TTC549 (cell line): ENCODE results near the gene RIN3.
"Not testable (repeated sequence)": the region's sequence is repeated elsewhere in the genome, so short reads cannot be mapped to it uniquely, and the experiment has no call there.

Experiments
- FAIRE-seq: peaks from 2 replicates; lab custom pipeline; 2012; peaks lifted over from hg19 to GRCh38; lab: Jason Lieb, UNC

The RIN3 gene

GRCh38 chr14:92528486-92529100 lies 15.0 kb downstream of the RIN3 start:
- no peak for FAIRE-seq

GRCh38 chr14:92529903-92530302 lies 16.3 kb downstream of the RIN3 start:
- FAIRE-seq = no peak

- FAIRE-seq = no peak
Observed at GRCh38 chr14:92531106-92531873, 17.7 kb downstream of the RIN3 start.

GRCh38 chr14:92532490-92533163 lies 19.0 kb downstream of the RIN3 start:
- FAIRE-seq = no peak

GRCh38 chr14:92534932-92535643 lies 21.5 kb downstream of the RIN3 start:
- FAIRE-seq = no peak

DNA sequence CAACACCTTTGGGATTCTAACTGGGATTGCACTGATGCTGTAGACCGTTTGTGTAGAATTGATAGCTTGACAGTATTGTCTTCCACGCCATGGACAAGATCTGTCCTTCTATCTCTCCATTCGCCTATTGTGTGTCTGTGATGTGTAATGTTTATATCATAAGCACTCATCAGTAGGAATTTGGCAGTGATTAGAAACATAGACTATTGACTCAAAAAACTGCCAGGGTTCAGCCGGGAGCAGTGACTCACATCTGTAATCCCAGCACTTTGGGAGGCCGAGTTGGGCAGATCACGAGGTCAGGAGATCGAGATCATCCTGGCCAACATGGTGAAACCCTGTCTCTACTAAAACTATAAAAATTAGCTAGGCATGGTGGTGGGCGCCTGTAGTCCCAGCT lies 22.6 kb downstream of the RIN3 start:
- FAIRE-seq = not testable (repeated sequence)

- no peak for FAIRE-seq
Observed at GRCh38 chr14:92538412-92538985, 24.9 kb downstream of the RIN3 start.

DNA sequence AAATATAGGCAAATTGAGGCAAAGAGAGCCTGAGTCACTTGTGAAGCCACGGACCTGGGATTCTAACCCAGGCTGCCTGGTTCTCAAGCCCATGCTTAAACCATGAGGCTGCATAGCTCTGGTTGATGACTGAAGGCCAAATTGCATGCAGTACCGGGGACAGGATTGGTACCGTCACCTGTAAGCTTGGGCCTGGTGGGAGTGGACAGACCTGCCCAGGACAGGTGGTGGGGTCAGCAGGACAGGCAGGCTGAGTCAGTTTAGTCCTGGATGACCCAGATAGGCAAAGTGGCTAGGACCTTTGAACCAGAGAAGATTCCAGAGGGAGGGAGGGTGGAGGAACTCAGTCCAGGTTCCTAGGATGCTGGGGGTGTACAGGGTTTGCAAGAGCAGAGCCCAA lies 25.8 kb downstream of the RIN3 start:
- FAIRE-seq = no peak

DNA sequence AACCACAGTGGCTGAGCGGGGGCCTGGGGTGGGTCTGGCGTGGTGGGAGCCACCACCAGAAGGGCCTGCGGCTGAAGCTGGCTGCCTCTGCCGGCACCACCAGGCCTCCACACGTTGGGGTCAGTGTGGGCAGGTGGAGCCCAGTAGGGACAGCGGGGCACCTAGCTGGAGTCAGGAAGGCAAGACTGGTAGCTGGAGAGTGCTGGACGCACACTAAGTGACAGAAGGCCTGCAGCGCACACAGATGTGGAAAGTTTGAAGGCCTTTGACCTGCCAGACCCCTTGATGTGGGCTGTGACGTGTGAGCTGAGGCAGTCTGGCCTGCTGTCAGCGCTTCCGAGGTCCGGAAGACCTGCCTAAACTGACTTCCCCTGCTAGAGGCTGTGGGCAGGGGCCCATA lies 26.3 kb downstream of the RIN3 start:
- FAIRE-seq = no peak

GRCh38 chr14:92540472-92541048 lies 27.0 kb downstream of the RIN3 start:
- FAIRE-seq = no peak

DNA sequence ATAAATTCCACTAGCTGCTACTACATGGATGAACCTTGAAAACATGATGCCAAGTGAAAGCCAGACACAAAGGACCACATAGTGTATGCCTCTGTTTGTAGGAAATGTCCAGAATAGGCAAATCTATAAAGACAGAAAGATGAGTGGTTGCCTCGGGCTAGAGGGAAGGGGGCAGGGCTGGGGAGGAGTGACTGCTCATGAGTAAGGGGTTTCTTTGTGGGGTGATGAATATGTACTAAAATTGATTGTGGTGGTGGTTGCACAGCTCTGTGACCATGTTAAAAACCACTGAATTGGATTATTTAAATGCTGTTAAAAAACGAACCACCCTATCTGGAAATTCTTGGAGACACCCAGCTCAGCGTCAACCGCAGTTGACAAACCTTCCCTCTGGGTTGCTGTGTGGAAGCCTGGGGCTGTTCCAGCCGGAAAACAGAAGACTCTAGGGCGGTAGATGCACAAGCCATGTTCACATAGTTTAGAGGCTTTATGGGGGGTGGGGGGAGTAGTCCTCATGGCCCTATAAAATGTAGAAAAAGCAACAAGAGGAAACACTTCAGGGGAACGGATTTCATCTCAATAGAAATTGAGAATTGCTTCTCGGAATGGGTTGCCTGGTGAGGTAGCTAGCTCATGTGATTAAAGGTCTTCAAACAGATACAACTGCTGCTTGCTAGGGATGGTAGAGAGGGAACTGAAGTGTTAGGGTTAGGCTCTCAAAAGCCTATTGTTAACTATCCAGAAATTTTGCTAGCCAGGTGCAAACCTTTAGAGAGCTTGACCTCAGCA lies 29.4 kb downstream of the RIN3 start:
- FAIRE-seq = no peak

- no peak for FAIRE-seq
Observed at GRCh38 chr14:92544051-92544720, 30.6 kb downstream of the RIN3 start.

DNA sequence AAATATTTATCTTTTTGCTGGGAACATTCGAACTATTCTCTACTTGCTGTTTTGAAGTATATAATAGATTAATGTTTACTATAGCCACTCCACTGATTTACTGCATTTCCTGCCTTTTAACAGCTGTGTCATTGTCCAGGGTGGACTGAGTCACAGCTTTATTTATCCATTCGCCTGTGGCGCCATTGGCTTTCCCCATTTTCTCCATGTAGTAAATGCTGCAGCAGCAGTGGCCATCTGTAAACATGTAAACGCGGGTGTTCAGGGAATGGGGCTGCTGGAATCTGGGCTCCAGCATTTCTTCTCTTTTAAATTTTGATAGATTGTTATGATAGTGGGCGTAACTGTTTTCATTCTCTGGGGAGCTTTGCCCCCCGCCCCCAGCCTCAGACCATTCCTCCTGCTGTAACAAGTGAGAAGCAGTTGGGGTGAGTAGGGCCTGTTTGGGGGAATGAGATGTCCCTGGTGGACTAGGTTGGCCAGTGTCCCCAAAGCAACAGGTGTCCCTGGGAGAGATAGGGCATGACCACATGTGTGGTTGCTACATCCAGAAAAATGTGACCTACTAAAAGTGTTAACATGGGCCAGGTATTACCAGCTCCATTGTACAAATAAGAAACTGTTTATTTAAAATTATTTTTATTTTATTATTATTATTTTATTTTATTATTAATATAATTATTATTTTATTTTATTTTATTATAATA lies 32.9 kb downstream of the RIN3 start:
- no peak for FAIRE-seq

- FAIRE-seq = no peak
Observed at GRCh38 chr14:92549105-92549858, 35.7 kb downstream of the RIN3 start.

DNA sequence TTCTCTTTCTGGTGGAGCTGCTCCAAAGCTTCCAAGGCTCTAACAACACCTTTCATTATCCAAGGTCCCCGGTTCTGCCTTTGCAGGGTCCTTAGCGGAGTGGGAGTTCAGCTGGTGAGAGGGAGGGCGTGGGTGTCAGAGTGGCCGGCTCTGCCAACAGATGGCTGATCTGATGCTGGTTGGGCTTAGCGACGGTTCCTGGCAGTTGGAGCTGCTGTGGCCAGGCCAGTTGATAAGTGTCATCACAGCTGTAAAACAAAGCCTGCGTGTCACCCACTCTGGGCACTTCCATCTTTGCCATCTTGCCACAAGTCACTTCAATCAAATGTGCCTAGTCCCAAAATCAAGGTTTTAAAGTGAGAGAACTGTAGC lies 36.3 kb downstream of the RIN3 start:
- FAIRE-seq = no peak

- FAIRE-seq = no peak
Observed at GRCh38 chr14:92551044-92551841, 37.7 kb downstream of the RIN3 start.

DNA sequence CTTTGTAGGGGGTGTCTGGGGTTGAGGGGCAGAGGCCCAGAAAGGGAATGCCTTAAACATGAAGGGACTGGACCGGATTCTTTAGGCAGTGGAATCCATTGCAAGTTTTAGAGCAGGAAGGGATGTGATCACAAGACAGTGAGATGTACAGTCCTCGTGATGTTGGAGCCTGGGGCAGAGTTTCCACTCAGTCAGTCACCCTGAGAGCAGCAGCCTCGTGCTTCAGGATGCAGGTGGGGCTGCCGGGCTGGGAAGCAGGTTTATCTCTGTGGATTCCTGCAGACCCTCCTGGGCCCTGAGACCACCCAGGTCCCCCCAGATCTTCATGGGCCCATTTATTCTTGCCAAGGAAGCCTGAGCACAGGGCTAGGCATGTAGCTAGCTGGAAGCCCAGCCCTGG lies 38.5 kb downstream of the RIN3 start:
- FAIRE-seq = no peak

DNA sequence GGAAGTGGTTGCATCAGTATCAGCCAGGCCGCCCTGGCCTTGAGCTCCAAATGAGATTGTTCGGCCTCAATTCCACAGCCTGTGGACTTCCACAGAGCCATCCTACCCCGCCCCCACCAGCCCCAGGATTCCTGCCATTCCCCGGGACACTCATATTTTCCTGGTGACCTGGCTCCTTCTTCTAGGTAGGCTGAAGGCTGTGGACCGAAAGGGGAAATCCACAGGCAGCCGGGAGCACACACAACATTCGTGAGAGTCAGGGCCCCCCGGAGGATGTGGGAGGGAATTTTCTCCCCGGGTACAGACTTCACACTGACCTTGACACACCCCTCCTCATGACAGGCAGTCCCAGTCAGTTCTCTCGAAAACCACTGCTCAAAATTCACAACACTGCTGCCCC lies 39.9 kb downstream of the RIN3 start:
- no peak for FAIRE-seq
